Thyroid gland (tissue), 4 donors: ENCODE results near the gene ACTL8.

ENCODE experiments used
- POLR2A ChIP-seq, 2 donors: fragments of 450-650 bp; IDR thresholded peaks; one replicate each; pipeline ENCODE4 v1.6.1; 2017; ENCODE audit warnings: antibody characterized with exemption in 2 of 2, mild to moderate bottlenecking in 2 of 2, moderate library complexity in 1 of 2
- TF ChIP-seq, protein P1 (sequence below), 6 experiments: fragments of 200-600 bp in 3 of 6; fragments of 450-650 bp in 3 of 6; sonication (generic) in 3 of 6; IDR thresholded peaks; one replicate each; pipeline ENCODE4 v1.5.1; 2016 to 2019; ENCODE audit warnings: antibody characterized with exemption in 6 of 6, mild to moderate bottlenecking in 2 of 6, inconsistent platforms in 1 of 6, moderate library complexity in 1 of 6

- TF ChIP-seq, protein P1, sequence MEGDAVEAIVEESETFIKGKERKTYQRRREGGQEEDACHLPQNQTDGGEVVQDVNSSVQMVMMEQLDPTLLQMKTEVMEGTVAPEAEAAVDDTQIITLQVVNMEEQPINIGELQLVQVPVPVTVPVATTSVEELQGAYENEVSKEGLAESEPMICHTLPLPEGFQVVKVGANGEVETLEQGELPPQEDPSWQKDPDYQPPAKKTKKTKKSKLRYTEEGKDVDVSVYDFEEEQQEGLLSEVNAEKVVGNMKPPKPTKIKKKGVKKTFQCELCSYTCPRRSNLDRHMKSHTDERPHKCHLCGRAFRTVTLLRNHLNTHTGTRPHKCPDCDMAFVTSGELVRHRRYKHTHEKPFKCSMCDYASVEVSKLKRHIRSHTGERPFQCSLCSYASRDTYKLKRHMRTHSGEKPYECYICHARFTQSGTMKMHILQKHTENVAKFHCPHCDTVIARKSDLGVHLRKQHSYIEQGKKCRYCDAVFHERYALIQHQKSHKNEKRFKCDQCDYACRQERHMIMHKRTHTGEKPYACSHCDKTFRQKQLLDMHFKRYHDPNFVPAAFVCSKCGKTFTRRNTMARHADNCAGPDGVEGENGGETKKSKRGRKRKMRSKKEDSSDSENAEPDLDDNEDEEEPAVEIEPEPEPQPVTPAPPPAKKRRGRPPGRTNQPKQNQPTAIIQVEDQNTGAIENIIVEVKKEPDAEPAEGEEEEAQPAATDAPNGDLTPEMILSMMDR (IDR thresholded peaks at IDR 0.05), result no peak
- no peak for TF ChIP-seq POLR2A (IDR thresholded peaks at IDR 0.05)
These were observed 12.6 kb upstream of the ACTL8 start for GRCh38 chr1:17742583-17742982.
